IPS-15b (cell line): ENCODE measurements around the gene FBXO21.

Source experiments
- H3K27me3 ChIP-seq: one replicate; pipeline ENCODE4 v1.6.1; 2013; ENCODE audit warnings: low read length; ENCODE audit not compliant: control insufficient read depth, insufficient read depth
- H3K36me3 ChIP-seq: one replicate; pipeline ENCODE4 v1.6.1; 2013; ENCODE audit warnings: low read length; ENCODE audit not compliant: control insufficient read depth, insufficient read depth
- H3K4me1 ChIP-seq: one replicate; pipeline ENCODE4 v1.6.1; 2013; ENCODE audit warnings: mild to moderate bottlenecking, low read length; ENCODE audit not compliant: control insufficient read depth, insufficient read depth
- H3K4me3 ChIP-seq: one replicate; pipeline ENCODE4 v1.5.1; 2013; ENCODE audit warnings: low read depth, low read length
- H3K9ac ChIP-seq: one replicate; pipeline ENCODE4 v1.6.1; 2013; ENCODE audit warnings: low read depth, mild to moderate bottlenecking, low read length
- H3K9me3 ChIP-seq: one replicate; pipeline ENCODE4 v1.6.1; 2013; ENCODE audit warnings: mild to moderate bottlenecking, low read length; ENCODE audit not compliant: control insufficient read depth, insufficient read depth

Gene FBXO21

DNA sequence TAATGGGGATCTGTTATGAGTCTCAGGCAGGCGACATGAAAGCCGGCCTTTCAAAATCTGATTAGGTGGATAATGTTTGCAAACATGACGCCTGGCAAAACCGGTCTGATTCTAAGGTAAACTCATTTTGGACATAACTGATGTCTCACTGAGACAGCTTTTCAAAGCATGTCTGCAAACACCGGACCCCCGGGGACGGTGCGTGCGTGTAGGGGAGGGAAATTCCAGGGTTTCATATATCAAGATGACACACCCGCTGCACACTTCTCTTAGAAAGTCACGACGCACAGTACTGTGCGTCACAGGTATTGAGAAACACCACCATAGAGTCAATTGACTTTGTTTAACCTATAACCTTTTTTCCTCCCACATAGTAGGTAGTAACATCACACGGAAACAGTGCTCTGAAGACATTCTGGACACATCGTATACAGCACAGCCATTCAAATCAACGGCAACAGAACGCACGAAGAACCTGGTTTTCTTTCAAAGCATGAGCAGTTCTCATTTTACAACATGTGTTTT, 47.2 kb downstream of the FBXO21 start:
- Histone ChIP-seq H3K9me3 (no peaks in the 10 kb centered on the region), H3K4me3 (no peak overlapping the region), H3K27me3 (no peaks in the 10 kb centered on the region), H3K9ac (no peak overlapping the region), H3K36me3 (peaks cover 18% of the 10 kb centered on the region), H3K4me1 (peaks cover 3% of the 10 kb centered on the region)

DNA sequence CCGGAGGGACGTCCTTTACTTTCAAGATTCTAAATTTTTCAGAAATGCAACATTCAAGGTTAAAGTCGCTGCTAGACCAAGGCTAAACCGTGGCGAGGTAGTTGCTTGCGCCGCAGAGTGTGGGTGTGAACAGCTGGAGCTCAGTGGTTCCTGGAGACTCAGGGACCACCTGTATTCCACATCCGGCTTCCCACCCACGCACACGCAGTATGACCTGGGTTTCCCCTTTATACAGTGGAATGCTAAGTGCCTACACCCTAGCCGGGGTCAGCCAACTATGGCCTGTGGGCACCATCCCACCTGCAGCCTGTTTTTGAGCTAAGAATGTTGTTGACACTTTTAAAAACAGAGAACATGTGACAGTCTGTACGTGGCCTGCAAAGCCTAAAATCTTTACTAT, 48.2 kb downstream of the FBXO21 start:
- Histone ChIP-seq H3K4me3 (no peak overlapping the region), H3K27me3 (no peaks in the 10 kb centered on the region), H3K4me1 (peaks cover 3% of the 10 kb centered on the region), H3K36me3 (peaks cover 11% of the 10 kb centered on the region), H3K9ac (no peak overlapping the region), H3K9me3 (no peaks in the 10 kb centered on the region)

DNA sequence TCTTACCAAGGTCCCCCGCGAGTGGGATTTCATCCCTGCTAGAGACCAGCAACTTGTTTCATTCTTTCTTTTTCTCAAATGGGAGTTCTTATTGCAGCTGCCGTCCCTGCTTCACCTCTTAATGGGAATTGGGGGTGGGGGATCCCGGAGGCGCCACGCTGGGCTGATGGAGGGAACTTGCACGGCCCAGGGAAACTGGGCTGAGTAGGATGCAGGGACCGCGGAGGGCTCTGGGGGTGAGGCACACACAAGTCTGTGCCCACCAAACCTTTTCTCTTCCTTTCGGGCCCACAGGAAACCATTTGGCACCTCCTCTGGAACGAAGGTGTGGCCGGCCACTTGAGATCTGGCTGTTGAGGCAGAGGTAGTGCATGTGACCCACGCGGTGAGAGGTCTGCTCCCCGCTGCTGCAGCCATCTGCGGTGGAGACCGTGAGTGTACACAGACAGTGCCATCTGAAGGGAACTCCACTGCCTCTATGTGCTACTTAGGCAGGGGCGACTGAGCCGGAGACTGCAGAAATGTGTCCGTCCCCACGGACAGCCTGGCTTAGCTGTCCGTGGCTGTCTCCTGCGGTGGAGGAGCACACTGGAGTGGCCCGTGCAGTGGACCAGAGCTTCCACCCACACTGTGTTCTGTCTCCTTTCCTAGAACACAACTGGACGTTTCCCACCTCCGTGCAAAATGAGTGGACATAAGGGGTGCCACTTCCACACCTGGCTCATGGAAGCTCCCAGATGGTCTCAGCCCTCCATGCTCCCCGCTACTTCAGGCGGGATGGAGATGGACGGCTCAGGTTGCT, 49.0 kb downstream of the FBXO21 start:
- Histone ChIP-seq H3K4me1 (peaks cover 3% of the 10 kb centered on the region), H3K9ac (no peak overlapping the region), H3K4me3 (no peak overlapping the region)

DNA sequence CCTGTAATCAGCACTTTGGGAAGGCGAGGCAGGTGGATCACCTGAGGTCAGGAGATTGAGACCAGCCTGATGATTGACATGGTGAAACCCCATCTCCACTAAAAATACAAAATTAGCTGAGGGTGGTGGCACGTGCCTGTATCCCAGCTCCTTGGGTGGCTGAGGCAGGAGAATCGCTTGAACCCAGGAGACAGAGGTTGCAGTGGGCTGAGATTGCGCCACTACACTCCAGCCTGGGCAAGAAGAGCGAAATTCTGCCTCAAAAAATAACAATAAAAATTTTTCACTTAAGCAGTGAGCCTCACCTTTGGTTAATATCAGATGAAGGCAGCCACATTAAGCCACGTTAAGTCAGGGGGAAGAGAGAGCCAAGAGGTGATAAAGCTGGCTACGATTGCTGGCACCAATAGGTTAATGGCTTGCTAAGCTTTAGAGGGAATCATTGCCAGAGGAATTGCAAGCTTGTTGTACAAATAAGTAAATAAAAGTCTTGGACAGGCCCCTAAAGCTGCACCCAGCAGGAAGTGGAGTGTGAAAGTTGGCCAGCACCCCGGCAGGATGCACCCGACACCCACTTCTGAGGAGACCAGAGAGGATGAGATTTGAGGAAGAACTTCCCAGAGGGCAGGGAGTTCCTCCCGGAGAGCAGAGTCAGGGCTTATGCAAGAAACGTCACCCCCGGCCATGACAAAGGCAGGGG, 49.7 kb downstream of the FBXO21 start:
- Histone ChIP-seq H3K9ac (no peak overlapping the region), H3K27me3 (no peaks in the 10 kb centered on the region), H3K4me1 (peaks cover 3% of the 10 kb centered on the region), H3K9me3 (no peaks in the 10 kb centered on the region), H3K36me3 (peaks cover under 1% of the 10 kb centered on the region), H3K4me3 (no peak overlapping the region)

More for the DNA sequence above, 49.0 kb downstream of the FBXO21 start:
- H3K36me3 ChIP-seq: peaks cover 8% of the 10 kb centered on the region
- H3K9me3 ChIP-seq: no peaks in the 10 kb centered on the region
- no peaks in the 10 kb centered on the region for H3K27me3 ChIP-seq

DNA sequence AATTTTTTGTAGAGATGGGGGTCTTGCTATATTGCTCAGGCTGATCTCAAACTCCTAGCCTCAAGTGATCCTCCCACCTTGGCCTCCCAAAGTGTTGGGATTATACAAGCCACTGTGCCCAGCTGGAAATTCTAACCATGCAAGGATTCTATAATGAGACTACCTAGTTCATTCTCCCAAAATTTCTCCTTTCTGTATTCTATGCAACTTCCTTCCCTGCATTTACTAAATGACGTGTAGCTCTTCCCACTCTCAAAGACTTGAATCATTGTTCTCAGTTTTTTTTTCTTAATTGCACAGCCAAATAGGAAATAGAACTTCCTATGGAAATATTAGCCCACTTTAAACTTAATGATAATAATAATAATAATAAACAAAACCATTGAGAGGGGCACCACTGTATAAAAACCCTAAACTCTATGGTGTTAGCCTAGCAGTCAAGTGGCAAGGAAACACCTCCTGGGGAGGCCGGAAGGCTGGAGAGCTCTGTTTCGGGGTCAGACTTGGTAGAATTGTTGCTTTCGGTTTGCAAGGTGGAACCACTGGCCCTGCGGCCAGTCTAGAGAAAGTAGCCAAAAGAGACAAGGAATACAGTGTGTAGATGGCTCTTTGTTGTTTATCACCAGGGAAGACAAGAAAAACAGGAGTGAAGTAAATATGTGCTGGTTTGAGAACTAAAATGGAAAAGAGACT, 51.1 kb downstream of the FBXO21 start:
- Histone ChIP-seq H3K36me3 (no peaks in the 10 kb centered on the region), H3K9ac (no peak overlapping the region), H3K9me3 (no peaks in the 10 kb centered on the region), H3K27me3 (no peaks in the 10 kb centered on the region), H3K4me1 (peaks cover 3% of the 10 kb centered on the region), H3K4me3 (no peak overlapping the region)

DNA sequence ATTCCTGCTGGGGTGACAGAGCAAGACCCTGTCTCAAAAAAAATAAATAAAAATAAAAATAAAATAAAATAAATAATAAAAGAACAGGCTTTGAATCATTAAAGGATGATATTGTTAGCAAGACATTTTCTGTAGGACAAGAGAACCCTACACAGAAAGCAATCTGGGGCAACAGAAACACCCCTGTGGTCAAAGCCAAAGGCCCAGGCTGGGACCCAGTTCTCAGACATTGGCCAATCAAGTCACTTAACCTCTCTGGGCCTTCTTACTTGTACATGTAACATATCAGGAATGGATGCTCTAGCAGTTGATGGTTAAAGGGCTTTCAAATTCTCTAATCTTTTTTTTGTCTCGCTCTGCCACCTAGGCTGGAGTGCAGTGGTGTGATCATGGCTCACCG, 55.5 kb downstream of the FBXO21 start:
- H3K4me1 ChIP-seq: no peaks in the 10 kb centered on the region
- H3K27me3 ChIP-seq: no peaks in the 10 kb centered on the region
- H3K9me3 ChIP-seq: no peaks in the 10 kb centered on the region
- no peaks in the 10 kb centered on the region for H3K36me3 ChIP-seq
- H3K4me3 ChIP-seq: no peak overlapping the region
- H3K9ac ChIP-seq: no peak overlapping the region

- Histone ChIP-seq H3K4me3 (no peak overlapping the region), H3K36me3 (no peaks in the 10 kb centered on the region), H3K4me1 (no peaks in the 10 kb centered on the region), H3K27me3 (no peaks in the 10 kb centered on the region), H3K9ac (no peak overlapping the region), H3K9me3 (no peaks in the 10 kb centered on the region)
Measured at GRCh38 chr12:117134059-117134458, 56.2 kb downstream of the FBXO21 start.

DNA sequence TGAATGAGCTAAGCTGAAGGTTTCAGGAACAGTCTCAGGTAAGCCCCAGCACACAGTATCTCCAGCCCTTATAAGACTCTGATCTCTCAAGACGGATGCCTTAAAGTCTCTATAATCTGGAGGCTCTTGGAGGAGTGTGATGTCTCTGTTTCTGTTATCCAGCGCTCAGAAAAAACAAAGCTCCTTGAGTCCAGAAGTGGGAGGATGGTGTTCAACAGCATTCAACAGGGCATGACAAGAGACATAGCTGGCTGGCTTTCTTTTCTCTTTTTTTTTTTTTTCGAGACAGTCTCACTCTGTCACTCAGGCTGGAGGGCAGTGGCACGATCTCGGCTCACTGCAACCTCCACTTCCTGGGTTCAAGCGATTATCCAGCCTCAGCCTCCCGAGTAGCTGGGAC, 59.5 kb downstream of the FBXO21 start:
- Histone ChIP-seq H3K4me1 (no peaks in the 10 kb centered on the region), H3K27me3 (no peaks in the 10 kb centered on the region), H3K9ac (no peak overlapping the region), H3K4me3 (no peak overlapping the region), H3K9me3 (no peaks in the 10 kb centered on the region), H3K36me3 (no peaks in the 10 kb centered on the region)

DNA sequence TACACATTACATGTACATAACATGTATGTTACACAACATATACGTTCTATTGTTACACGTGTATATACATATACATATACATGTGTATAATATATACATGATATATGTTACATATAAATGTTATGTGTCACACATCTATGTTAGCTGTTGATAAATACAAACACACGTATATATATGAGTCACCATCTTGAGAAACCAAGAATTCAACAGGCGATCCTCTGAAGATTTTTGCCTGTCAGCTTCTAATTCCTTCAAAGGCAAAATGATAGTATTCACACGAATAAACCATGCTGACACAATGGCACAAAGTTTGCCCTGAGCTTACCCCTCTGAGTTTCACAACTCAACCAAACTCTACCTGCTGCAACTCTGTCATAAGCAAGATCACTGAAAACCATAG, 60.9 kb downstream of the FBXO21 start:
- H3K9ac ChIP-seq: no peak overlapping the region
- no peak overlapping the region for H3K4me3 ChIP-seq
- no peaks in the 10 kb centered on the region for H3K4me1 ChIP-seq
- no peaks in the 10 kb centered on the region for H3K9me3 ChIP-seq
- H3K36me3 ChIP-seq: no peaks in the 10 kb centered on the region
- no peaks in the 10 kb centered on the region for H3K27me3 ChIP-seq

- no peaks in the 10 kb centered on the region for H3K27me3 ChIP-seq
- no peak overlapping the region for H3K9ac ChIP-seq
- H3K4me1 ChIP-seq: no peaks in the 10 kb centered on the region
Measured at GRCh38 chr12:117127933-117128823, 62.1 kb downstream of the FBXO21 start.

DNA sequence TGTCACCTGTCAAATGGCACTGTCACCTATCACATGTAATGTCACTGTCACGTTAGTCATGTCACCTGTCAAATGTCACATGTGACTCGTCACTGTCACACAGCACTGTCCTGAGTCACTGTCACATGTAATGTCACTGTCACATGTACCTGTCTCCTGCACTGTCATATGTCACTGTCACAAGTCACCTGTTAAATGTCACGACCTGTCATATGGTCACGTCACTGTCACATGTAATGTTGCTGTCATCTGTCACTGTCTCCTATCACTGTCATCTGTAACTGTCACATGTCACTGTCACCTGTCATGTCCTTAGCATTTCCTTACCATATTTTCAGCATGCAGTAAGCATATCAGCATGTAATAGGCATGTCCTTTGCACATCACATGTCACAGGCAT, 63.9 kb downstream of the FBXO21 start:
- no peaks in the 10 kb centered on the region for H3K9me3 ChIP-seq
- H3K4me1 ChIP-seq: no peaks in the 10 kb centered on the region
- no peak overlapping the region for H3K4me3 ChIP-seq
- H3K9ac ChIP-seq: no peak overlapping the region
- no peaks in the 10 kb centered on the region for H3K27me3 ChIP-seq
- H3K36me3 ChIP-seq: no peaks in the 10 kb centered on the region

More at GRCh38 chr12:117127933-117128823, 62.1 kb downstream of the FBXO21 start:
- no peak overlapping the region for H3K4me3 ChIP-seq
- H3K36me3 ChIP-seq: no peaks in the 10 kb centered on the region
- H3K9me3 ChIP-seq: no peaks in the 10 kb centered on the region
